Lower leg skin (tissue), 3 donors: ENCODE data around the gene LBHD1.

Experiments used
- CTCF ChIP-seq, 3 donors: fragments of 450-650 bp; IDR thresholded peaks; one replicate each; pipeline ENCODE4 v1.5.1; 2016; ENCODE audit warnings: antibody characterized with exemption in 3 of 3, mild to moderate bottlenecking in 3 of 3, moderate library complexity in 2 of 3
- POLR2A ChIP-seq, 2 donors: fragments of 450-650 bp; IDR thresholded peaks; one replicate each; pipeline ENCODE4 v1.6.1; 2016 to 2017; ENCODE audit warnings: antibody characterized with exemption in 2 of 2, mild to moderate bottlenecking in 1 of 2, moderate library complexity in 1 of 2

- TF ChIP-seq POLR2A (IDR thresholded peaks at IDR 0.05) = no peak
- TF ChIP-seq CTCF (IDR thresholded peaks at IDR 0.05) = no peak
Observed at GRCh38 chr11:62645671-62645945, 26.5 kb downstream of the LBHD1 start.
